Testis (tissue), 3 donors: ENCODE results near the gene FNDC4. TPM values are rescaled to one million over a fixed set of nuclear protein-coding genes. Genes with fewer than 3 reads are reported as not detected.

Experiments used
- DNase-seq: peaks from one replicate; pipeline ENCODE4 v3.0.0-alpha.2; 2019
- H3K27ac ChIP-seq, 2 donors: fragments of 200-600 bp; sonication (generic); one replicate each; pipeline ENCODE4 v1.5.1; 2019
- H3K27me3 ChIP-seq: fragments of 200-600 bp; sonication (generic); one replicate; pipeline ENCODE4 v1.5.1; 2019
- H3K36me3 ChIP-seq: fragments of 200-600 bp; sonication (generic); one replicate; pipeline ENCODE4 v1.5.1; 2017; ENCODE audit warnings: low read depth; ENCODE audit errors: missing control alignments
- H3K4me1 ChIP-seq: fragments of 200-600 bp; sonication (generic); one replicate; pipeline ENCODE4 v1.5.1; 2019
- H3K4me3 ChIP-seq, 2 donors: fragments of 200-600 bp; sonication (generic); one replicate each; pipeline ENCODE4 v1.5.1; 2017 to 2019
- H3K9me3 ChIP-seq: fragments of 200-600 bp; sonication (generic); one replicate; pipeline ENCODE4 v1.5.1; 2017
- CTCF ChIP-seq, 3 experiments: fragments of 450-650 bp in 2 of 3; fragments of 200-600 bp in 1 of 3; sonication (generic) in 1 of 3; IDR thresholded peaks; one replicate each; pipeline ENCODE4 v1.5.1; 2016 to 2019; ENCODE audit warnings: antibody characterized with exemption in 3 of 3, mild to moderate bottlenecking in 2 of 3, moderate library complexity in 1 of 3
- POLR2A ChIP-seq: fragments of 450-650 bp; IDR thresholded peaks from one replicate; pipeline ENCODE4 v1.6.1; 2017; ENCODE audit warnings: antibody characterized with exemption, mild to moderate bottlenecking, moderate library complexity
- WGBS, 2 donors: methylation state at CpG; one replicate each; pipeline ENCODE4 v1.1.5; 2018; 5-methylcytosine and 5-hydroxymethylcytosine counted together
- intact Hi-C: fragments of 100-400 bp; cut with DNase I; formaldehyde crosslinking; loops from one replicate; pipeline ENCODE4 v1.15.1; 2023; ENCODE audit warnings: low total_unique reads
- polyA plus RNA-seq: library from polyadenylated mRNA; stranded (reverse); fragments of 350-450 nt; fragmentation: Illumina TruSeq; extraction: RNeasy Lipid Tissue Mini Kit (QIAGEN cat#74804); gene quantifications from one replicate; pipeline ENCODE4 v1.2.3, GENCODE V29; 2014; ENCODE audit warnings: low read depth, low replicate concordance; ENCODE audit not compliant: insufficient read depth
- total RNA-seq, 2 donors: library from RNA; depleted of rRNA; stranded (reverse); fragments of >200 nt; gene quantifications; one replicate each; pipeline ENCODE4 v1.2.3, GENCODE V29; 2016

FNDC4 gene
- total and polyA plus RNA-seq, 3 donors from 2014 or later: 23.5 to 39.2 (median 35.9) TPM

GRCh38 chr2:27518113-27518781 lies 23.2 kb upstream of the FNDC4 start:
- WGBS, 2 donors: 83 to 84% methylated on average over 5 of the region's 5 CpGs
- no peak overlapping the region for H3K4me3 ChIP-seq
- DNase-seq: no peak
- intact Hi-C loops: no loop called here
- no peaks in the 10 kb centered on the region for H3K27me3 ChIP-seq
- H3K4me1 ChIP-seq: no peaks in the 10 kb centered on the region
- H3K9me3 ChIP-seq: no peaks in the 10 kb centered on the region
- no peak for TF ChIP-seq CTCF (IDR thresholded peaks at IDR 0.05)
- no peak for TF ChIP-seq POLR2A
- H3K36me3 ChIP-seq: no peaks in the 10 kb centered on the region
- no peak overlapping the region for H3K27ac ChIP-seq

- Histone ChIP-seq H3K9me3 (no peaks in the 10 kb centered on the region), H3K36me3 (no peaks in the 10 kb centered on the region), H3K27ac (no peak overlapping the region), H3K4me1 (no peaks in the 10 kb centered on the region), H3K27me3 (no peaks in the 10 kb centered on the region), H3K4me3 (no peak overlapping the region)
- intact Hi-C loops: no loop called here
- WGBS, 2 donors: 49 to 56% methylated on average over 6 of the region's 6 CpGs
- no peak for DNase-seq
- TF ChIP-seq POLR2A (no peak), CTCF (IDR thresholded peaks at IDR 0.05) (no peak)
Measured at GRCh38 chr2:27509326-27509725, 14.3 kb upstream of the FNDC4 start.

- Histone ChIP-seq H3K4me1 (no peaks in the 10 kb centered on the region), H3K27ac (no peak overlapping the region), H3K27me3 (no peaks in the 10 kb centered on the region), H3K9me3 (no peaks in the 10 kb centered on the region), H3K36me3 (no peaks in the 10 kb centered on the region), H3K4me3 (no peak overlapping the region)
- WGBS, 2 donors: 81 to 90% methylated on average over 4 of the region's 4 CpGs
- intact Hi-C loops: no loop called here
- TF ChIP-seq CTCF (IDR thresholded peaks at IDR 0.05) (no peak), POLR2A (no peak)
- no peak for DNase-seq
Measured at GRCh38 chr2:27507293-27507692, 12.3 kb upstream of the FNDC4 start.

- WGBS, 2 donors: 86 to 90% methylated on average over 6 of the region's 6 CpGs
- no peak for DNase-seq
Measured at GRCh38 chr2:27506587-27506986, 11.6 kb upstream of the FNDC4 start.

More at GRCh38 chr2:27506587-27506986, 11.6 kb upstream of the FNDC4 start:
- intact Hi-C loops: no loop called here
- no peaks in the 10 kb centered on the region for H3K4me1 ChIP-seq
- no peaks in the 10 kb centered on the region for H3K9me3 ChIP-seq
- no peaks in the 10 kb centered on the region for H3K36me3 ChIP-seq
- H3K27me3 ChIP-seq: no peaks in the 10 kb centered on the region
- H3K27ac ChIP-seq: no peak overlapping the region
- no peak for TF ChIP-seq POLR2A
- TF ChIP-seq CTCF (IDR thresholded peaks at IDR 0.05): no peak
- H3K4me3 ChIP-seq: no peak overlapping the region
